OCI-LY7 (cell line): ENCODE measurements around the gene CADM2. TPM values are rescaled to one million over a fixed set of nuclear protein-coding genes. Genes with fewer than 3 reads are reported as not detected.

Experiments
- BruUV-seq: library from RNA; stranded (reverse); fragments of 400-500 nt; replicated peaks from 2 replicates; lab custom pipeline; 2021; lab: Mats Ljungman, UMichigan
- CTCF ChIA-PET: fragments of 300-600 bp; sonication (Branson Sonifier 250); formaldehyde crosslinking; loops from one replicate; lab custom pipeline; 2022; ENCODE audit warnings: antibody characterized with exemption; ENCODE audit not compliant: unreplicated experiment; lab: Charles Lee
- POLR2A ChIA-PET: fragments of 300-600 bp; sonication (Branson Sonifier 250); formaldehyde crosslinking; loops from one replicate; lab custom pipeline; 2022; ENCODE audit warnings: antibody characterized with exemption; lab: Charles Lee
- DNase-seq: peaks from one replicate; pipeline ENCODE4 v3.0.0-alpha.2; 2015; ENCODE audit warnings: low spot score
- H2AFZ ChIP-seq: fragments of 200-600 bp; sonication (generic), shearing (Covaris generic); 2 replicates; pipeline ENCODE4 v1.6.1; 2014; ENCODE audit warnings: mild to moderate bottlenecking, antibody characterized with exemption, low read length, moderate library complexity
- H3K27ac ChIP-seq: fragments of 200-600 bp; sonication (generic); 2 replicates; pipeline ENCODE4 v1.5.1; 2014; ENCODE audit warnings: mixed run types, low read depth, mild to moderate bottlenecking, moderate library complexity, low read length, inconsistent platforms; ENCODE audit not compliant: poor library complexity, severe bottlenecking
- H3K36me3 ChIP-seq: fragments of 200-600 bp; sonication (generic); 2 replicates; pipeline ENCODE4 v1.6.1; 2014; ENCODE audit warnings: mild to moderate bottlenecking, antibody characterized with exemption, low read length, moderate library complexity, mixed read lengths; ENCODE audit not compliant: insufficient read depth
- H3K4me1 ChIP-seq: fragments of 200-600 bp; sonication (generic); 2 replicates; pipeline ENCODE4 v1.5.1; 2014; ENCODE audit warnings: mild to moderate bottlenecking, low read length; ENCODE audit not compliant: insufficient read depth, poor library complexity, severe bottlenecking
- H3K4me2 ChIP-seq: fragments of 200-600 bp; sonication (generic); 2 replicates; pipeline ENCODE4 v1.6.1; 2014; ENCODE audit warnings: mild to moderate bottlenecking, low read length
- H3K4me3 ChIP-seq: fragments of 200-600 bp; sonication (generic); 2 replicates; pipeline ENCODE4 v1.5.1; 2014; ENCODE audit warnings: mild to moderate bottlenecking, low read depth, low read length; ENCODE audit not compliant: poor library complexity, severe bottlenecking
- H3K79me2 ChIP-seq: fragments of 200-600 bp; sonication (generic); 2 replicates; pipeline ENCODE4 v1.6.1; 2016; ENCODE audit warnings: low read depth, mild to moderate bottlenecking, low read length, moderate library complexity, mixed read lengths; ENCODE audit not compliant: insufficient read depth
- H3K9me2 ChIP-seq: fragments of 200-600 bp; sonication (generic); 2 replicates; pipeline ENCODE4 v1.6.1; 2016; ENCODE audit warnings: mild to moderate bottlenecking, low read length, mixed read lengths; ENCODE audit not compliant: insufficient read depth
- H3K9me3 ChIP-seq: fragments of 200-600 bp; sonication (generic); 2 replicates; pipeline ENCODE4 v1.6.1; 2014; ENCODE audit warnings: mild to moderate bottlenecking, mixed run types, low read length, mixed read lengths
- H4K20me1 ChIP-seq: fragments of 200-600 bp; sonication (generic); 2 replicates; pipeline ENCODE4 v1.6.1; 2014; ENCODE audit warnings: mild to moderate bottlenecking, antibody characterized with exemption, low read length, moderate library complexity, mixed read lengths; ENCODE audit not compliant: insufficient read depth
- CTCF ChIP-seq: fragments of 200-600 bp; sonication (generic); conservative IDR thresholded peaks from 2 replicates; pipeline ENCODE4 v1.5.1; 2014; ENCODE audit warnings: mild to moderate bottlenecking, antibody characterized with exemption, low read length, moderate library complexity, mixed read lengths
- EZH2phosphoT487 ChIP-seq: fragments of 200-600 bp; sonication (generic); IDR thresholded peaks from 2 replicates; pipeline ENCODE4 v1.6.1; 2018; ENCODE audit warnings: low read depth, borderline replicate concordance, mild to moderate bottlenecking, mixed run types, antibody characterized with exemption, low read length, moderate library complexity, mixed read lengths
- intact Hi-C: fragments of 100-400 bp; cut with micrococcal nuclease; formaldehyde crosslinking; loops from one replicate; pipeline ENCODE4 v1.10.0; 2022; ENCODE audit not compliant: unreplicated experiment
- total RNA-seq, 2 experiments: library from RNA; depleted of rRNA in 1 of 2; stranded (reverse); fragments of >200 nt in 1 of 2; shearing (Covaris generic) in 1 of 2; gene quantifications; 2 replicates each; pipeline ENCODE4 v1.2.3, GENCODE V29; 2014 to 2022

Gene CADM2
- total RNA-seq, 2 experiments from 2014 or later: not detected

DNA sequence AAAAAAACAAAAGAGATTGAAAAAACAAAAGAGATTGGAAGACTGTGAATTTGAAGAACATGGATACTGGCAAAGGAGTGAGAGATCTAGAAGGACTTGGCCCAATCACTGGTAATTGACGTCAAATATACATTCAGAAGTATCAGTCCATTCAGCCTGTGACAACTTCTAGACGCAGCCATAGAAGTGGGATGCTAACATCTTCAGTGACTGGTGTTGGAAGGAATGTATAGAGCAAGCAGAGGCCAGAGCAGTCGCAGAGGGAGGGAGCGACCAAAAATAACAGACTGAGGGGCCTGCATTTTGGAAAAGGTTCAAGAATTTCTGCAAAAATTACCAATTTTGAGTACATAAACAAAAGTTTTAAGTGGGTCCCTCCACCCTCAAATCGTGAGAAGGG is 473.3 kb downstream of the CADM2 start:
- CTCF ChIA-PET: no interaction called here
- Histone ChIP-seq H3K9me3 (no peaks in the 10 kb centered on the region), H3K4me3 (no peak overlapping the region), H2AFZ (no peak overlapping the region), H3K36me3 (no peaks in the 10 kb centered on the region), H4K20me1 (no peaks in the 10 kb centered on the region), H3K4me1 (no peaks in the 10 kb centered on the region), H3K27ac (no peak overlapping the region), H3K79me2 (no peaks in the 10 kb centered on the region), H3K4me2 (no peak overlapping the region), H3K9me2 (no peaks in the 10 kb centered on the region)
- DNase-seq: no peak
- POLR2A ChIA-PET: interaction anchor here (0.7 kb wide), 1 partner anchor 459 kb away, joined by 3 read pairs; no protein-coding TSS in a partner anchor
- TF ChIP-seq EZH2phosphoT487: no peak
- no peak for TF ChIP-seq CTCF
- intact Hi-C loops: no loop called here
- BruUV-seq: no TSS peak

DNA sequence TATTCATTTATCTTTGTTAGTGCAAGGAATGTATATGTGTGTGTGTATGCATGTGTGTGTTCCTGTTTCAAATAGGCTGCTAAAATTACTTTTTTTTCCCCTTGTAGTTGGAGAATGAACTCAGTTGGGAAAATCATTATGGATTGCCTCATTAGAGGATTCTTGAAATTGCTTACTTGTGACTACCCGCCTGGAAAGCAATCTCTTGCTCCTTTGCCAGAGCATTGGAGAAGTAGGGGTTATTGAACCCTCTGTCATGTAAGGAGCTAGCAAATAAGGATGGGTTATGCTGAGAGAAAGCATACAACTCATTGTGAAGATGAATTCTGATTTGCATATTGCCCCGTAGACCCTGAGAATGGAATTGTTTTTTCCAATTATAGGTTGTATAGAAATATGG is 474.5 kb downstream of the CADM2 start:
- H2AFZ ChIP-seq: no peak overlapping the region
- intact Hi-C loops: no loop called here
- BruUV-seq: no TSS peak
- H3K27ac ChIP-seq: no peak overlapping the region
- H3K4me1 ChIP-seq: no peaks in the 10 kb centered on the region
- H4K20me1 ChIP-seq: no peaks in the 10 kb centered on the region
- CTCF ChIA-PET: no interaction called here
- no peak overlapping the region for H3K4me3 ChIP-seq
- no peaks in the 10 kb centered on the region for H3K79me2 ChIP-seq
- POLR2A ChIA-PET: no interaction called here
- TF ChIP-seq EZH2phosphoT487 (no peak), CTCF (no peak)
- H3K36me3 ChIP-seq: no peaks in the 10 kb centered on the region
- no peak overlapping the region for H3K4me2 ChIP-seq
- H3K9me2 ChIP-seq: no peaks in the 10 kb centered on the region
- DNase-seq: no peak
- no peaks in the 10 kb centered on the region for H3K9me3 ChIP-seq

- TF ChIP-seq EZH2phosphoT487 (no peak), CTCF (no peak)
- no peak for DNase-seq
- Histone ChIP-seq H3K4me1 (no peaks in the 10 kb centered on the region), H3K9me2 (no peaks in the 10 kb centered on the region), H2AFZ (no peak overlapping the region), H3K27ac (no peak overlapping the region), H4K20me1 (no peaks in the 10 kb centered on the region), H3K79me2 (no peaks in the 10 kb centered on the region), H3K9me3 (no peaks in the 10 kb centered on the region), H3K4me3 (no peak overlapping the region), H3K36me3 (no peaks in the 10 kb centered on the region), H3K4me2 (no peak overlapping the region)
- CTCF ChIA-PET: no interaction called here
- intact Hi-C loops: no loop called here
- POLR2A ChIA-PET: no interaction called here
- no TSS peak for BruUV-seq
Measured at GRCh38 chr3:85455561-85456200, 496.9 kb downstream of the CADM2 start.
